Heart right ventricle (tissue), 16 donors: ENCODE results near the gene PPFIBP1. TPM values are rescaled to one million over a fixed set of nuclear protein-coding genes. Genes with fewer than 3 reads are reported as not detected.

Source experiments
- ATAC-seq, 8 donors: fragments of 200-7000 bp; cut with Tn5 transposase; one replicate each; pipeline ENCODE4 v1.9.1; 2020; ENCODE audit warnings: mild to moderate bottlenecking in 8 of 8, moderate library complexity in 8 of 8, moderate number of reproducible peaks in 1 of 8
- DNase-seq, 2 donors: peaks; one replicate each; pipeline ENCODE4 v3.0.0-alpha.2; 2020
- H3K27ac ChIP-seq, 10 donors: fragments of 200-600 bp; sonication (generic) in 2 of 10; one replicate each; pipeline versions ENCODE4 v1.5.0 to v1.8.0; 2020 to 2022; ENCODE audit warnings: mild to moderate bottlenecking in 3 of 10
- H3K27me3 ChIP-seq, 7 donors: fragments of 200-600 bp; one replicate each; pipeline ENCODE4 v1.8.0; 2021 to 2022; ENCODE audit warnings: mild to moderate bottlenecking in 2 of 7
- H3K36me3 ChIP-seq, 9 donors: fragments of 200-600 bp; sonication (generic) in 1 of 9; one replicate each; pipeline versions ENCODE4 v1.5.0 to v1.8.0; 2020 to 2022; ENCODE audit warnings: mild to moderate bottlenecking in 2 of 9
- H3K4me1 ChIP-seq, 9 donors: fragments of 200-600 bp; sonication (generic) in 1 of 9; one replicate each; pipeline versions ENCODE4 v1.5.0 to v1.8.0; 2020 to 2022; ENCODE audit warnings: mild to moderate bottlenecking in 4 of 9
- H3K4me3 ChIP-seq, 10 donors: fragments of 200-600 bp; sonication (generic) in 2 of 10; one replicate each; pipeline versions ENCODE4 v1.5.0 to v1.8.0; 2020 to 2022; ENCODE audit warnings: mild to moderate bottlenecking in 7 of 10, moderate library complexity in 2 of 10
- H3K9me3 ChIP-seq, 11 donors: fragments of 200-600 bp in 10 of 11; sonication (generic) in 2 of 11; one replicate each; pipeline versions ENCODE4 v1.5.0 to v1.8.0; 2013 to 2022; ENCODE audit warnings: mild to moderate bottlenecking in 2 of 11, control low read depth in 1 of 11, moderate library complexity in 1 of 11
- WGBS, 2 donors: extraction: QIAGEN DNeasy Blood & Tissue Kit; methylation state at CpG; one replicate each; pipeline ENCODE4 v1.1.7; 2013; ENCODE audit warnings: inconsistent platforms in 1 of 2; 5-methylcytosine and 5-hydroxymethylcytosine counted together
- intact Hi-C, 10 donors: fragments of 100-400 bp; cut with DNase I; formaldehyde crosslinking; loops; one replicate each; pipeline versions ENCODE4 v1.11.1 to v1.14.2; 2022
- polyA plus RNA-seq, 2 donors: library from polyadenylated mRNA; stranded (reverse); fragments of 200-250 nt; gene quantifications; one replicate each; pipeline ENCODE4 v1.2.3, GENCODE V29; 2013
- total RNA-seq, 10 donors: library from RNA; stranded (reverse); fragmentation: NEBNext Ultra II Directional in 3 of 10; extraction: Animal tissue kit (Norgen Biotek cat#: 25700) in 3 of 10; gene quantifications; one replicate each; pipeline versions ENCODE4 v1.2.1 to v1.2.4, GENCODE V29; 2021 to 2023
- TF ChIP-seq, protein P1 (sequence below), 9 donors: fragments of 200-600 bp; sonication (generic) in 2 of 9; IDR thresholded peaks; one replicate each; pipeline versions ENCODE4 v1.5.0 to v1.8.0; 2021 to 2022; ENCODE audit warnings: antibody characterized with exemption in 9 of 9, mild to moderate bottlenecking in 5 of 9, moderate library complexity in 1 of 9
- donor health status: Arrhythmogenic right ventricular cardiomyopathy.
- donor health status: ischemic (EF 13 %, LVEDD 7.1; RV severe dilation, severe dysfunction).
- donor health status: healthy with polysubstance abuse.
- donor health status: DM: no; HTN: yes; CAD: no.
- donor health status: DM: no; HTN: no; CAD: no.
- donor health status: ischemic (EF 25% LVEDD 6.9; RV normal size, moderate dysfunction).
- donor health status: ischemic (EF 25% LVEDD 5.7; RV mildly dilated, moderate dysfunction).
- donor health status: healthy.
- donor health status: DM: yes; HTN: yes; CAD: no.
- donor health status: Ischemic cardiomyopathy.
- donor health status: ischemic (EF 35%, LVEDD 5.7; RV mildly dilated, moderate dysfunction).
- donor health status: nonischemic (EF 11% LVEDD 7.7; RV severe dilation, severe dysfunction).
- donor health status: DM: yes; HTN: yes; CAD: no.
- donor health status: PGD.
- donor health status: ischemic (EF 29% LVEDD 5.4; RV normal size, mild dysfunction).
- donor health status: nonischemic (EF 23%, LVEDD 6.1; RV moderate dilation, normal function).

PPFIBP1 gene
- total and polyA plus RNA-seq, 12 donors = 22.9 to 450 (median 314) TPM

DNA sequence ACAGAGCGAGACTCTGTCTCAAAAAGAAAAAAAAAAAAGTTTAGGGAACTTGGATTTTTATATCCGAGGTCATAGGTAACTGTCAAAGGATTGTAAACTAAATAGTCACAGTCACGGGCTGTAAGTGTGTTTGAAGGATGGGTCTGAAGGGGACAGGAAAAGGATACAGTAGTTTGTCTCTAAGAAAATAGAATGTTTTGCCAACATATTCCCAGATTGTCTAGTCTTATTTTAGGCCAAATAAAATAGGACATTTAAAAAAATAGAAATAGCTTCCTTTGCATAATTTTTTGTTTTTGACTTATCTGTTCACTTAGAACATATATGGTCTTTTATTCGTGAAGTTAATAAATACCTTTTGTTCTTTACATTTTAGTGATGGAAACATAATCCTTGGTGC, 148.0 kb downstream of the PPFIBP1 start:
- DNase-seq (no peak), ATAC-seq (peak in 3 of 8 donors; percentile 23 to 38 (median 30))
- peaks cover 0 to 87% (median 32%) of the 10 kb centered on the region in 9 donors for H3K36me3 ChIP-seq
- intact Hi-C loops = no loop called here
- peaks cover 0 to 45% (median 32%) of the 10 kb centered on the region in 9 donors for H3K4me1 ChIP-seq
- TF ChIP-seq, protein P1, sequence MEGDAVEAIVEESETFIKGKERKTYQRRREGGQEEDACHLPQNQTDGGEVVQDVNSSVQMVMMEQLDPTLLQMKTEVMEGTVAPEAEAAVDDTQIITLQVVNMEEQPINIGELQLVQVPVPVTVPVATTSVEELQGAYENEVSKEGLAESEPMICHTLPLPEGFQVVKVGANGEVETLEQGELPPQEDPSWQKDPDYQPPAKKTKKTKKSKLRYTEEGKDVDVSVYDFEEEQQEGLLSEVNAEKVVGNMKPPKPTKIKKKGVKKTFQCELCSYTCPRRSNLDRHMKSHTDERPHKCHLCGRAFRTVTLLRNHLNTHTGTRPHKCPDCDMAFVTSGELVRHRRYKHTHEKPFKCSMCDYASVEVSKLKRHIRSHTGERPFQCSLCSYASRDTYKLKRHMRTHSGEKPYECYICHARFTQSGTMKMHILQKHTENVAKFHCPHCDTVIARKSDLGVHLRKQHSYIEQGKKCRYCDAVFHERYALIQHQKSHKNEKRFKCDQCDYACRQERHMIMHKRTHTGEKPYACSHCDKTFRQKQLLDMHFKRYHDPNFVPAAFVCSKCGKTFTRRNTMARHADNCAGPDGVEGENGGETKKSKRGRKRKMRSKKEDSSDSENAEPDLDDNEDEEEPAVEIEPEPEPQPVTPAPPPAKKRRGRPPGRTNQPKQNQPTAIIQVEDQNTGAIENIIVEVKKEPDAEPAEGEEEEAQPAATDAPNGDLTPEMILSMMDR (IDR thresholded peaks at IDR 0.05) = no peak
- H3K4me3 ChIP-seq = no peak overlapping the region
- peak overlapping the region in 3 of 10 donors; percentile 49 to 73 (median 64) for H3K27ac ChIP-seq
- no peaks in the 10 kb centered on the region for H3K9me3 ChIP-seq
- 61 to 70% methylated on average over 4 of the region's 4 CpGs for WGBS, 2 donors
- H3K27me3 ChIP-seq = no peaks in the 10 kb centered on the region

DNA sequence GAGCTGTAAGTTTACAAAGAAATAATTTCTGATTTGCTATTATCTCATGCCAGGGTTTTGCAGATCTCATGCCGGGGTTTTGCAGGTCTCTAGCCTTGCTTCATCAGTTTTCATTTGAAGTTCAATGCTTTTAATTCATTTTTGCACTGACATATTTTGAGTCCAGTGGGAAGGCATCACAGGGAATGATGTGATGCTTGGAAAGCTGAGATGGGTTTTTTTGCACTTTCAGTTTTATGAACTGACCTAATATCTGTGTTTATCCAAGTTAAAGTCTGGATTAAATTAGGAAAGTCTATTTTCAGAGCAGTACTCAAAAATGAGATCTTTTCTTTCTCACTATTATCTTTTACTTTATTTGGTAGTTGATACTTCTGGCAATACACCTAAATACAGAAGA, 148.6 kb downstream of the PPFIBP1 start:
- WGBS, 2 donors = 62 to 63% methylated on average over 1 of the region's 1 CpG
- intact Hi-C loops = no loop called here
- peak in 6 of 8 donors; percentile 28 to 59 (median 46) for ATAC-seq

GRCh38 chr12:27673101-27673718, 149.2 kb downstream of the PPFIBP1 start:
- WGBS, 2 donors = 9 to 25% methylated on average over 3 of the region's 3 CpGs
- H3K4me3 ChIP-seq = peak overlapping the region in 1 of 10 donors; percentile 7
- H3K9me3 ChIP-seq = no peaks in the 10 kb centered on the region
- intact Hi-C loops = no loop called here
- peaks cover 0 to 39% (median 27%) of the 10 kb centered on the region in 9 donors for H3K4me1 ChIP-seq
- DNase-seq (peak in 1 of 2 donors; percentile 10), ATAC-seq (peak; percentile 75 to 95 (median 88))
- TF ChIP-seq, protein P1 (IDR thresholded peaks at IDR 0.05) = no peak
- peak overlapping the region in 9 of 10 donors; percentile 12 to 73 (median 49) for H3K27ac ChIP-seq
- no peaks in the 10 kb centered on the region for H3K27me3 ChIP-seq
- peaks cover 0 to 87% (median 33%) of the 10 kb centered on the region in 9 donors for H3K36me3 ChIP-seq

More for the DNA sequence above, 148.6 kb downstream of the PPFIBP1 start:
- Histone ChIP-seq H3K9me3 (no peaks in the 10 kb centered on the region), H3K4me3 (peak overlapping the region in 1 of 10 donors; percentile 7), H3K4me1 (peaks cover 0 to 41% (median 27%) of the 10 kb centered on the region in 9 donors), H3K27ac (peak overlapping the region in 9 of 10 donors; percentile 10 to 73 (median 44)), H3K27me3 (no peaks in the 10 kb centered on the region), H3K36me3 (peaks cover 0 to 87% (median 31%) of the 10 kb centered on the region in 9 donors)
- DNase-seq = no peak
- TF ChIP-seq, protein P1 (IDR thresholded peaks at IDR 0.05) = no peak

- Histone ChIP-seq H3K27ac (peak overlapping the region in 2 of 10 donors; percentile 5 to 34), H3K4me3 (no peak overlapping the region), H3K4me1 (peaks cover 0 to 39% (median 27%) of the 10 kb centered on the region in 9 donors), H3K9me3 (no peaks in the 10 kb centered on the region), H3K27me3 (no peaks in the 10 kb centered on the region), H3K36me3 (peaks cover 0 to 87% (median 35%) of the 10 kb centered on the region in 9 donors)
- TF ChIP-seq, protein P1 (IDR thresholded peaks at IDR 0.05) = no peak
- DNase-seq (no peak), ATAC-seq (peak in 2 of 8 donors; percentile 45 to 51)
- intact Hi-C loops = no loop called here
- WGBS, 2 donors = 62 to 73% methylated on average over 2 of the region's 2 CpGs
These were observed 151.0 kb downstream of the PPFIBP1 start for GRCh38 chr12:27674989-27675388.
